Skin of body (tissue), 2 donors: ENCODE results near the gene CACNA2D3. TPM values are rescaled to one million over a fixed set of nuclear protein-coding genes. Genes with fewer than 3 reads are reported as not detected.

ENCODE experiments used
- DNase-seq: peaks from one replicate; lab custom pipeline; 2025; lab: John Stamatoyannopoulos, UW
- total RNA-seq: library from RNA; depleted of rRNA; stranded (reverse); fragments of >200 nt; gene quantifications from one replicate; pipeline ENCODE4 v1.2.3, GENCODE V29; 2014

Gene CACNA2D3
- total RNA-seq, 1 donor from 2014 or later: 1.2 TPM

DNA sequence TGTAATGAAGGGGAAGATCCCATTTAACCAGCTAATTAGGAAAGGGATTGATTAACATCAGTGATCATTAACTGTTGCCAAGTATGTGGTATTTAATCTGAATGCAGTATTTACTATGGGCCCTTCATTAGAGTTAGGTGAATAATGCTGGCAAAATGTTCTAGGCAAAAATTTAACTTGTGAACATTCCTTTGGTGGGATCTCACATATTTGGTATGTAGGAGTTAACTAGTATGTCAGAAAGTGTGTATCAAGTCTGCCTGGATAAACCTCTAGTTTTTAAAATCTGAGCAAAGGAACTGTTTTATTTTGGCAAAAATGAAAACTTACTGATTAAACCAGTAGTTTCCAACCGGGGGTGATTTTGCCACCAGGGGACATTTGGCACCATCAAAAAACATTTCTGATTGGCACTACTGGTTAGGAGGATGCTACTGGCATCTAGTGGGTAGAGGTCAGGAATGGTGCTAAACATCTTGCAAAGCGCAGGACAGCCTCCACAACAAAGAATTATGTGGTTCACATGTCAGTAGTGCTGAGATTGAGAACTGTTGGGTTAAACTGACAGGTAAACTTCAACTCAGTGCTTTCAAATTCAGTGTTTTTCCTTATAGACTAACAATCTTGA is 783.0 kb downstream of the CACNA2D3 start:
- no peak for DNase-seq

DNA sequence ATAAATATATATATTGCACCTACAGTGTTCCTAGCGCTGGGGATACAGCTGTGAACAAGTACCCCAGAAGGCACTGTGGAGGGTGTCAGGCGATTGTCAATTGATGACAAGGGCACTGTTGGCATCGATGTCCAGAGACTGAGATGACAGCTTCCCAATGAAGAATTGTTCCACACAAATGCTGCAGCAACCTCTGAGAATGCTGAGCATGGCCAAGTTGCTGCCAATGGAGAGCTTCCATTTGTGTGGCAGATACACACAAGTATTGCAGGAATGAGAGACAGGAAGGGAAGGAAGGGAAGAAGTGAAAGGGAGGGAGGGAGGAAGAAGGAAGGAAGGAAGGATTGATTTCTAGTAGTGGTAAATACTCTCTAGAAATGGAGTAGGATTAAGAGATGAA is 783.6 kb downstream of the CACNA2D3 start:
- DNase-seq: no peak

DNA sequence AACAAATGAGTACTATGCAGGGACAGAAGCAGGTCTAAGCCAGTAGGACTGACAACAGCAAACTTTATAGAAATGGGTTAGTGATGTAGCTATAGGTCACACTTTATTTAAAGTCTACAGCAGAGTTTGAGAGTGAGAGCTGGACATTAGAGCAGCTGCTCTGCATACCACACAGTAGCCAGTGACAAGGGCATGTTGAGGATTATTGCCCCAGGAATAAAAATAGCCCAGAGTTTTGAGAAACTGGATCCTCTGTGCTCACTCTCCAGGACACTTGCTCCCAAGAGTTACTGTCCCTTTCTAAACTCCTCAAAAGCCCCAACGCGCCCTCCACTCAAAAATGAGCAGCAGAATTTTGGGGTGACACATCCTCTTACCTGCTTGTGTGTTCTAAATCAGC is 784.4 kb downstream of the CACNA2D3 start:
- no peak for DNase-seq

DNA sequence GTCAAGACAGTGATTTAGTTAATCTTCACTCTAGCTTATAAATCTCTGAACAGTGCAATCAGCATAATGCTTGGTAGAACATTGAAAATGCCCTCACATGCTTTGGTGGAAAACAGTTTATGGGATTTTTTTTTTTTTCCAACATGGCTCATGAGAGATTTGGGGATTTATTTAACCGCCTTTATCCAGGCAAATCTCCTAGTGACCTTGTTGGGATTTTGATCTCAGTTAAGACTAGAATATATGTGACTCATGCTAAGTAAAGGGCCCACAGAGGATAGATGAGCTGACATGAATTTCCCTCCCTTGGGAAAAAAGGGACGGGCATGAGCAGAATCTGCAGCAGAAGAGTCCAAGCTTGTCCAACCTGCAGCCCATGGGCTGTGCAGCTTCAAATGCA is 786.8 kb downstream of the CACNA2D3 start:
- DNase-seq: no peak

DNA sequence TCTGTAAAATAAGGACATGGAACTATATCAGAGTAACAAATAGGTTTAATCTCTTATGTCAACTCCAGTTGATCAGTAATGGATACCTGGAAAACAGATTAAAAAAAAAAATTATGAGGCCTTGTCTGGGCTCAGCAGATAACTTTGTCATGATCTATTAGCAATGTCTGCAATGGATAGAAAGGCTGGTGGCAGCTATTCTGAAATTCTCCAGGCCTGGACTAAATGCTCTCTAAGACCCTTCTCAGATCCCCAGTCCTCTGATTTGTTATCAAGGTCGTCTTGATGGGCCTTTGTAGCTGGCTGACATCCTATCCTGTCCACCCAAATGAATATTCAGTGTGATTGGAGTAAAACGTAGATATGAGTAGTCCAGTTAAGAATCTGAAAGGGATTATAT is 791.8 kb downstream of the CACNA2D3 start:
- no peak for DNase-seq

DNA sequence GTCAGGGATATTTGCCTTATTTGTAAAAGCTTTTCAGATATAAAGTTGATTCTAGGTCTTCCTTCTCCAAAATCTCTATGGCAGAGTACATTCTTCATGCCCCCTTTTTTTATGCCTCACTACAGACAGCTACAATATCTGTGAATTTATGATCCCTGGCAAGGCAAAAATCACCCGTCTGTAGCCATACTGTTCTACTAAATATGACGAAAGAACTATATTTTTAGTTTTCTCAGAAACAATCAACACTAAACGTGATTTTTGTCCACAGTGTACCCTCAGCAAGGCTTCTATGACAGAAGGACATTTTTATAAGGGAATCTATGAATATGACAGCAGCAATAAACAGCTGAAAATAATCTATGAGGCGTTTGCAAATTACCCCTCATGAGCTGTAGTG is 792.8 kb downstream of the CACNA2D3 start:
- DNase-seq: no peak

DNA sequence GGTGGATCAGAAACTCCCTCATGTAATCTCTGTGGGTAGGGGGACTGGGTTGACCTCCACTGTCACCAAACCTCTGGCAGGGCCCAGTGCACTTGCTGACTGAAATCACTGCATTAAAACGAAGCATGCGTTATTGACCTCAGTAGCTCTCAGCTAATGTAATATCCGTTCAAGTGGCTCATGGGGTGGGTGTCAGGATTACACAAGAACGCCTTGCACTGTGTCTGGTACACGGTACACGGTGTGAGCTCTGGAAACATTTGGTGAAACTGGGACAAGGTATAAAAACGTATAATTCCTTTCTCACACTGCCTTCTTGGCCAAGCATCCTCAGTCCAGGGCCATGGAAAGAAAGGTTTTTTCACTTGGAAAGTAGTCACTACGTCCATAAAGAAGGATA is 793.6 kb downstream of the CACNA2D3 start:
- DNase-seq: no peak

DNA sequence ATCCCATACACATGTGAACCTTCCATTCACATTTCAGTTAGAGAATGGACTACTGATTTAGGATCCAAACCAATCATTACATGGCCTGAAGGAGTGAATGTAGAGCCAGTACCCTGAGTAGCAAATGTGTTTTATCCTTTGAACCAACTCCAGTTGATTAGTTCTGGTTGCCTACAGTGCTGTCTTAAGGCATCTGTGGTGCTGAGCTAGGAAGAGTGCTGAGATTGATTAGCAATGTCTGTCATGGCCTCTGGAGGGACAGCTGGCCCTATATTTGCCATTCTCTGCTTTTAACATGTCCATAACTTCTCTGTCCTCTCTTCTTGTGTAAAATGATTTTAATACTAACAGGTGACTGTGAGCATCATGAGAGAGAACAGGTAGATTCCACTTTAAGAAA is 794.4 kb downstream of the CACNA2D3 start:
- peak; percentile 35 for DNase-seq

DNA sequence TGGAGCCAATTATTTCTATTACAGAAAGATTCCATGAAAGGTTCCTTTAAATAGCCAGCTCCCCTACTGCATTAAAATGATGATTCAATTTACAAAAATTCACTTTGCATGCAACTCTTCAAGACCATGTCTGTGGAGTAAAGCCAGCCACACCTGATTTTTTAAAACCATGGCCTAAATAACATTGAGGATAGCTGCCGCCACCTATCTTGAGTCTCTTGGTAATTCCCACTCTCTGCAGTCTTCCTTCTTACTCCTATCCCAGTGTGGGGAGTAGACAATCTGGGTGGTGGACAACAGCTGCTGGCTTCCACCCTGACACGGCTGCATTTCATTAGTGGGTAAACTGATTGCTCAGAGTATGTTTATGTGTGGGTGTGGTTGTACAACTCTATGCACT is 794.8 kb downstream of the CACNA2D3 start:
- peak; percentile 73 for DNase-seq

DNA sequence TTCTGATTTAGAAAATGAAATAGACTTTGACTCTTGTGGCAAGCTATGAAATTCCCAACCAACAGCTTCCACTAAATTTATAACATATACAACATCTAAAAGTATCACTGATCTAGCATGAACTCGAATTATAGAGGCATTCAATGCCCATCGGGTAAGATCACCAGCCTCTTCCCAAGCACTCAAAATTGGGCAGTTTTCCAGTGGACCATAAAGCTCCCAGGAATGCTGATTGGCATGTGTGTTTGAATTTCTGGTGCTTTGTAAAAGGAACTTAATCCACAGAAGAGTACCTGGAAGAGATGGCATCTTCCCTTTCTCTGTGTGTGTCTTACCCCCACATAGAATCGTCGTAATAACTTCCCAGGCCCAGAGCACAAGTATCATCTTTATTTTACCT is 795.5 kb downstream of the CACNA2D3 start:
- no peak for DNase-seq

DNA sequence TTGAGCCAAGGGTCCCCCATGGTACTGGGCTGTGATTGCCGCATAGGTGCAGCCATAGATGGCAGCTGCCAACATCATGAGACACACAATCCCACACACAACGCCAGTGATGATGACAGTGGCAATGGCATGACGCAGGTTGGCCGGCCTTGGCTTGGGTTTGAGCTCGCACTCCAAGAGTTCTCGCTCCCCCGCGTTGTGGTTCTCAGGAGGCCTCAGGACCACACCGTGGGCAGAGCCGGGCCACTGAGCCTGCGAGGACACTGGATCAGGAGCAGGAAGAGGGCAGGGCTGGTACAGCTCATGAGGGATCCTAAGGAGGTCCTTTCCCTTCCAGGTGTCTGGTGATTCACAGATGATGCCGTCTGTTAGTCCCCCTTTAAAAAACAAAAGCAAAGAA is 796.2 kb downstream of the CACNA2D3 start:
- DNase-seq: no peak

DNA sequence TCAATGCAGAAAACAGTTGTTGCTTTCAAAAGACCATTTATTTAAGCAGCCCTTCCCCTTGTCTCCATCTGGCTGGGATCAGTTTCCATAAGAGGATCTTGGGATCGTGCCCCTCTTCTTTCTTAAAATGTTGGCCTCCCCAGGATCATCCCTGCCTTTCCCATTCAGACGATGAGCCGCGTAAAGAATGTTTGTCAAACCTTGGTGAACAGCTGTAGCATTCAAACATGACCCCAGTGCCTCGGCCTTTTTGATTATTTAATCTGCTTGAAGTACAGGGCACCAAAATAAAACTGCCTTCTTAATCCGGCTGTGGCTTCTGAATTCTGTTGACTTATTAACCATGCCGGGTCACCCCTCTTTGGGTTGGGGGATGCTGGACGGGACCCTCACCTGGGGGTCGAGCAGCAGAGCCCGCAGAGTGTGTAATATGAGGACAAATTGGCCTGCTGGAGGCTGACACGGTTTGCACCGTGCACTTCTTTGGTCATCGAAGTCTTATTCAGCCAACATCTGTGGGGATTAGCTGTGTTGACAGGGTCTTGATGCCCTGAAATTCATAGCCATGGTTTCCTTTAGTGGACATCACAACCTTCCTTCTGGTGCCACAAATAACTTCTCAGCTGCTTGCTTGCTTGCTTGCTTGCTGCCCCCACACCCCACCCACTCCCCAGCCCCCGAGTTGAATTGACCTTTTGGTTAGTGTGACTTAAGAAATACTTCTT is 805.9 kb downstream of the CACNA2D3 start, which contains the start of gene LRTM1:
LRTM1 (minus strand) TSS at position 14 of the 725 bp plus-strand sequence. CDS start 148 bp downstream, outside the sequence.
- no peak for DNase-seq

DNA sequence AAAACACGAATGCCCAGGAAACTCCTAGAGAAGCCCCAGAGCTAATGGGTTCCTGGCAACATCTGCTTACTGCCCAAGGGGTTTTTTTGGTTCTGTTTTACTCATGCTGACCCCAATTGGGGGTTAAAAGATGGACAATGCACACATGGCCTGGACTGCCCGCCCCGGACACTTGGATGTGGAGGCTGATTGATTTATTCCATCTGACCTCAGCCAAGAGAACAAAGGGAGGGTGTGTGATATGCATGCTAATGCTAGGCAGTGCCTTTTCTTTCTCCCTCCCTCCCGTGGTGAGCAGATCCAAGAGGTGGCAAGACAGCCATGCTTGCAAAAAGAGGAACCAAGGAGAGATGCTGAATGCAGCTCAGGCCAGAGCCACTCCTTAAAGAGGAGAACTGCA is 808.8 kb downstream of the CACNA2D3 start:
- DNase-seq: no peak

DNA sequence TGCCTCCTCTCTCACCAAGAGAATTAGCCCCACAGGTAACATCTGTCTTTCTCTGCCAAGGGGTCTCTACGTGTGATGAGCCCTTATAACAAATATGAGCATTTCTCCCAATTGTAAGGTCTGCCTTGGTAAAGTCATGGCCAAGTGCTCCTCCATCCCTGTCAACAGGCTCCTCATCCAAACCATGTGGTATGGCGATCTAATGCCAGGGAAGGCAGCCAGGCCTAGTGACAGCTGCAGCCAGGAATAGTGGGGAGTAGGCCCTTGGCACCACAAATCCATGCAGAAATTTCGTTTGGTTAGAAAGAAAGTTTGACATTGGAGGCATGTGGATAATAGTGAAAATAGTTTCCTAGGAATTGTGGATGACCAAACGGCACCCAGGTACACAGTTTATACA is 810.3 kb downstream of the CACNA2D3 start:
- no peak for DNase-seq

DNA sequence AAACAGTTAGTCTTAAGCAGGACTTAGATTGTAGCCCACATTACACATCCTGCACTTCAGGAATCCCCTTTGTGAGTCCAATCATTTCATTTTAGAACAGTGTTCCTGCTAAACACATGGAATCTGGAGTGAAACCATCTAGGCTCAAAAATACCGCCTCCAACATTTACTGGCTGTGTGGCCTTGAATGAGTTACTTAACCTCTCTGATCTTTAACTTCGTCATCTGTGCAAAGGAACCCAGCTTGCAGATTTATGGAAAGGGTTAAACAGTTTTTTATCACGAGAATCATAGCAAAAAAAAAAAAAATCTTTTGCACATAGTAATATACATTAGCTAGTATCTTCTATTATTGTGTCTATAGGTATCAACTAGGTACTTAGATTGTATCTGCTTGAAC is 813.5 kb downstream of the CACNA2D3 start:
- DNase-seq: no peak

DNA sequence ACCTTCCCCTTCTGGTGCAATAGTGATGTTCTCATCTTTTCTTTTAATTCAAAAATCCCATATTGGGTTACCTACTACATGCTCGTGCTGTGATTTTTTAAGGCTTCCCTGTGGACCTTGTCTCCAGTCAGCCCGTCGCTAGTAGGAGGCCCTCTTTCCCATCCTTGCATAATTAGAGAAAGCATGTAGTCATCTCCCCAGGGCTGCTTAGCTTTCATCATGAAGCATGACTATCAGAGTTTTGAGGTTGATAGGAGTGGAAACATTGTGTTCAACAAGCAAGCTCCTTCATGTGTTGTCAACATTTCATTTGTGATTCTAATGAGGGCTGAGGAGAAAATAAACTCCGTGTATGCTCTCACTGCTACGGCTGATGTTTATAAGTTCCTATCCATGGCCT is 814.2 kb downstream of the CACNA2D3 start:
- DNase-seq: no peak

DNA sequence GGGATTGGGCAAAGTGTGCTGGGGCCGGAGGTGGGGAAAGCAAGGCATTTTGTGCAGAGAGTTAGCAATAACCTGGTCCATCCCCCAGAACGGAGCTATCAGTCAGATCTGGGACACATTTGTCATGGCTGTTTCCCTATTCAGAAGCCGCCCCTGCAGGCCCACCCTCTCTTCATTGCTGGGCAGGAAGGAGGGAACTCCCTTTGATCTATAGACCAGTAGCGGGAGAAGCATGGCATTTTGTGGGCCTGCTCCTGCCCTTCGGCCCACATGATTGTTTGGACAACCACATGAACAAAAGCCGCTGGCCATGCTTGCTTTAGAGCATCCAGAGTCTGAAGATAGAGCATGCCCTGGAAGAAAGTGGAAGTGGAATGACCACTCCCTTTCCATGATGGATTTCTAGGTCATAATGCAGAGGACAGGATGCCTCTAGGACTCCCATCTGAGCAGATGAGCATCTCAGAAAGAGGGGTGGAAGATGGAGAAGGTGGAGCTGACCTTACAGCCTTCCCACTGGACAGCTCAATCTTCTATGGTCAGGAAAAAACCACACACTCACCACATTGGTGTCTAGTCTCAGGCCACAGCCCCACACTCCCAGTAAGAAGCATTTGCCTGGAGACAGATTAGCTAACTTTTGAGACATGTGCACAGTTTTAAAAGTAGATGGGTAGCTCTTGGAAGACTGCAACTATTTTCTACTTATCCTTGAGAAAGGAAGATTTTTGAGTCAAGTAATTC is 817.4 kb downstream of the CACNA2D3 start:
- DNase-seq: no peak

DNA sequence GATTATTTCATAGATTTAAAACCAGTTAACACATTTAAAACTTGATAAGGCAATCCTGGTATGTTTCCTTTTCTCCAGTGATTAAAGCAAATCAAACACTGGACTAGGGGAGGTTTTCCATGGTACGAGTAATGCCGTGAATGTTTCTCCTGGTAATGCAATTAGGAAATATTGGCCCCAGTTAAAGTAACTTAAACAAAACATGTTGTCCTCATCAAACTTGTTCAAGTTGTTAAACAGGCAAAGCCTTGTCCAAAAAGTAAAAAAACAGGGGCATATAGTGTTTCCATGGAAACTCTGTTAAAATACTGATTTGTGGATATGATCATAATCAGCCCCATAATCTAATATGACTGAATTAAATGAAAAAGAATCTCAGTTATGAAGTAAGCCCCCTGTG is 818.6 kb downstream of the CACNA2D3 start:
- peak; percentile 9 for DNase-seq

DNA sequence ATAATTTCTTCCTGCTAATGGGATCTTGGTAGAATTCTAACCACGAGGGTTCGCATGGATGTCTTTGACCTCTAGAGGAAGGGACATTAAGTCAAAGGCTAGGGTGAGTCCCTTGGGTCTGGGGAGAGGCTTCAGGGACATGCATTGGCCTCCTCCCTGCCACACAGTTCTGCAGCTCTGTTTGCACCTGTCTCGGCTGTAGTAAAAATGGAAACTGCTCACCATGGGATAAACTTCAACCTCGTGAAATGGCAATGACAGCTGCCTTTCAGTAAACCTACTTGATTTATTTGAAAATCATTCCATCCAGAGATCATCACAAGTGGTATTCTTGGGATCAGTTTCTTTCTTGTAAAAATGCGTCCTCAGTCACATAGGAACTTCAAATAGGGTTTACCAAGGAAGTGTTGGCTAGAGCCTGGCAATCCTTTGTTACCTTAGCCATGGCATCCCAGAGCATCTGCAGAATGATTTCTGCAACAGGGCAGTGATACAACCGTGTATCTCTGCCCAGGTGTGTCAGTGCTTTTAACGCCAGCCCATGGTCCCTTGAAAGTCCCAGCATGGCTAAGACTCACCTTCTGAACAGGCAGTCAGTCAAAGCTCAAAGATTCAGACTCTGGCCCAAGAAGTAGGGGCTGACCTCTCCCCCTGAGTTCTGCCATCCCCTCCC is 819.5 kb downstream of the CACNA2D3 start:
- no peak for DNase-seq

DNA sequence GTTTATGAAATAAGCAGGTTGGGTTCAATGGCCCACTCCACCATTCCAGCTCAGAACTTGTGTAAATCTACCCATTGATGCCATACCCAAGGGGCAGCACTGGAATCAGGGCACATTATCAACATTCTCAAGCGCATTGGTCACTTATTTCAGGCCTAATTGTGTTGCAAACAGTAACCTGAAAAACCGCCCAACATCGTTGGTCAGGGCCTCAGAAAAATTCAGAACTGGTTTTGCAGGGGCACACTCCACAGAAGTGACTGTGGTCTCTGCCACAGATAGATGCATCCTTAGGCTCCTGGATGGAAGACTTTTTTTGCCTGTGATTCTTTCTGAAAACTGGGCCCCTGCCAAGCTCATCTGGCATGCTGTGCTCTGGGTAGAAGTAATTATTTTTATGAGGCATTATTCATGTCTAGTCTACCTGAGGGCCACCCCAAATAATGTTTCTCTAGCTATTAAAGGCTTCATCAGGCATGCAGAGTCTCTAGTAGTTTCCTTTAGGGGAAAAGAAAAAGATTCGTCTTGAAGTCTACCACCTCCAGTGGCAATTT is 827.2 kb downstream of the CACNA2D3 start:
- no peak for DNase-seq

DNA sequence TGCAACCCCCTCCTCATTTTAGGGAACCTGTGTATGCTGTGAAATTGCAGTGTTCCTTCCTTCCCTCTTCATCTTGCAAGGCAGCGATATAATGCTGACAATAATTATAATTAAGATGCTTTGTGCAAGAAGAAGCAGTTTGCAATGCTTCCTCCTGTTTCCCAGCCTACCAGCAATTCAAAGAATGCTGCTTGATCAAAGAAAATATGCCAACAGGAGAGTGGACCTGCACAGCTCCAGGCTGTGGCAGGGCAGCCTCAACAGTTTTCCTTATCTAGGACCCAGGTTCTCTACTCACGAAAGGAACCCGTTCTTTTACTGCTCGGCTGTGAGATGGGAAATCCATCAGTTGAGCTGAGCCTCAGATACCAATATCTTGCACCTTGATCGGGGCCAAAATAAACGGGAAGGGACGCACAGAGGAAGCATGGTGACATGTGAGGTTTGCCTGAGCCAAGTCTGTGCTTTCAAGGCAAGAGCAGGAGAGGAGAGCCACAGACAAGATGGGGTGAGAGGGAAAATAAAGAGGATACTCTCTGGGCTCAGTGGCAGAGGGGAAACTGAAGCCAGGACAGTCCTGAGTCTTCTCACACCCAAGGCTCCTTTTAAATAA is 828.1 kb downstream of the CACNA2D3 start:
- no peak for DNase-seq
